ENCODE results near the gene MTARC1.

The MTARC1 gene

DNA sequence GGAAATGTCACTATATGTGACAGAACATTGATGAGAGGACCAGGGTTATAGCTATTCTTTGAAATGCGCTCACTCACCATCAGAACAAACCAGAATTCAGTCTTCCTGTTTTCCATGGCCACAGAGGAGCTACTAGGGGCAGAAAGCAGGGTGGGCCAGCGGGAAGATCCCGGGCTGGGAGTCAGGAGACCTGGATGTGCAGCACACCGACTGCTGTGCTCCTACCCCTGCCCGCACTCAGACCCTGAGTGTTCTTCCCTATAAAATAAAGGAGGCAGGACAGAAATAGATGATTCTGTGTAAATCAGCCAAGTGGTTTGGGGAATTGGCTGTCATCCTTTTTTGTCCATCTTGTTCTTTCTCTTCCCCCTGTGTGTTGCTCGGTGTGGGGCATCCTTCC lies 21.0 kb downstream of the MTARC1 start:
- no peak overlapping the region for H3K18ac ChIP-seq (ENCODE audit: low read length)
- H3K4me2 ChIP-seq (ENCODE audit: low read length): no peak overlapping the region
- no peak overlapping the region for H2BK120ac ChIP-seq (ENCODE audit: low read depth, low read length)
- no peak overlapping the region for H2BK5ac ChIP-seq (ENCODE audit: low read length)
- no peak overlapping the region for H3K4me3 ChIP-seq (ENCODE audit: low read length)
- no peaks in the 10 kb centered on the region for H3K27me3 ChIP-seq (ENCODE audit: insufficient read depth, low read length, poor library complexity)
- no peak overlapping the region for H4K8ac ChIP-seq (ENCODE audit: low read depth, low read length)
- no peak overlapping the region for H4K5ac ChIP-seq (ENCODE audit: low read length)
- no peaks in the 10 kb centered on the region for H3K79me1 ChIP-seq (ENCODE audit: low read length)
- no peak overlapping the region for H3K27ac ChIP-seq (ENCODE audit: low read depth, low read length)
- no peak overlapping the region for H2AK5ac ChIP-seq (ENCODE audit: low read length)
- no peak overlapping the region for H3K23ac ChIP-seq (ENCODE audit: low read length)
- H3K4ac ChIP-seq (ENCODE audit: low read depth, low read length): no peak overlapping the region
- WGBS (ENCODE audit: extremely low coverage, insufficient coverage, low lambda C conversion rate): no CpG with 5 or more reads among the region's 6 CpGs
- H3K36me3 ChIP-seq (ENCODE audit: control insufficient read depth, insufficient read depth, low read length): no peaks in the 10 kb centered on the region
- H3K79me2 ChIP-seq (ENCODE audit: control insufficient read depth, insufficient read depth, low read length): no peaks in the 10 kb centered on the region
- H2BK15ac ChIP-seq (replicated peaks; ENCODE audit: low read depth): no peak overlapping the region
- H3K56ac ChIP-seq (ENCODE audit: low read length): no peak overlapping the region
- no peaks in the 10 kb centered on the region for H3K4me1 ChIP-seq (ENCODE audit: control insufficient read depth, low read depth, low read length)
- no peak overlapping the region for H3K9ac ChIP-seq (ENCODE audit: low read length)
- no peak for DNase-seq

DNA sequence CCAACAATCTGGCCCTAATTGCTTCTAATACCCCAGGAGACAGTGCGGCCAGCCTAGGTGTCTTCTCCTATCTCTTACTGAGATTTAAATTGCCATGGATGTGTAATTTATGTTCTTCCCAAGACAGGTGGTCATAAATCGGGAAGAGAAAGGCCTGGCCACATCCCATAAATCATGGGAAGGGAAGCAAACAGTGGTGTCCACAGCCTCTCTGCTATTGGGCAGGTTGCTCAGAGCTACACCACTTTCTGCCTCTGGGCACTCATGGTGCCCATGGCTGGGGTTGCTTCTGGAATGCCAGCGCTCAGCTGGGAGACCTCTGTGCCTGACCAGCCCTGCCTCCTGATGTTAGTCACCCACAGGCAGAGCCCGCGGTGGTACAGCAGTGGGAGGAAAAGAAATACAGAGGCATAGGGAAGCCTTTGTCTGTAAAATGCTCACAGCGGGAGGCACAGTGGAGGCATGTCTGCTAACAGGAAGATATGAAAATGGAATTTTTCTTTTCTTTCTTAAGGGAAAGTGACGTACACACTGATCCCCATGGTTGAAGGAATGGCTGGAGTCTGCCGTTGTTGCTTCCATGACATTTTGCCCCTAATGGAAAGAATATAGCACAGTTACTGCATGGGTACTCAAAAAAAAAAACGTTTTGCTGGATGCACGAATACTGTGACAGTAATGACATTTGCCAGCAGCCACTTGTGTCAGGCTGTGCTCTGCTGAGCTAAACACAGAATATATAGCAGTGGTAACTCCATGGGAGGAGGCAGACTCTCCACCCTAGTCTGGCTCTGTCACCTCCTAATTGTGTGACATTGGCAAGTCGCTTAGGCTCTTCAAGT lies 21.9 kb downstream of the MTARC1 start:
- Histone ChIP-seq H3K79me2 (ENCODE audit: control insufficient read depth, insufficient read depth, low read length) (no peaks in the 10 kb centered on the region), H3K36me3 (ENCODE audit: control insufficient read depth, insufficient read depth, low read length) (no peaks in the 10 kb centered on the region), H2AK5ac (ENCODE audit: low read length) (no peak overlapping the region), H3K79me1 (ENCODE audit: low read length) (no peaks in the 10 kb centered on the region), H3K27ac (ENCODE audit: low read depth, low read length) (no peak overlapping the region), H3K9ac (ENCODE audit: low read length) (no peak overlapping the region), H3K18ac (ENCODE audit: low read length) (no peak overlapping the region), H3K4me1 (ENCODE audit: control insufficient read depth, low read depth, low read length) (no peaks in the 10 kb centered on the region), H3K23ac (ENCODE audit: low read length) (no peak overlapping the region), H2BK15ac (replicated peaks; ENCODE audit: low read depth) (no peak overlapping the region), H2BK5ac (ENCODE audit: low read length) (no peak overlapping the region), H2BK120ac (ENCODE audit: low read depth, low read length) (no peak overlapping the region), H3K4ac (ENCODE audit: low read depth, low read length) (no peak overlapping the region), H3K56ac (ENCODE audit: low read length) (no peak overlapping the region), H4K8ac (ENCODE audit: low read depth, low read length) (no peak overlapping the region), H3K4me2 (ENCODE audit: low read length) (no peak overlapping the region), H4K5ac (ENCODE audit: low read length) (no peak overlapping the region), H3K27me3 (ENCODE audit: insufficient read depth, low read length, poor library complexity) (no peaks in the 10 kb centered on the region), H3K4me3 (ENCODE audit: low read length) (no peak overlapping the region)
- no peak for DNase-seq
- no CpG with 5 or more reads among the region's 11 CpGs for WGBS (ENCODE audit: extremely low coverage, insufficient coverage, low lambda C conversion rate)

GRCh38 chr1:220809187-220809550 lies 22.5 kb downstream of the MTARC1 start:
- no peak overlapping the region for H2BK5ac ChIP-seq (ENCODE audit: low read length)
- no peak overlapping the region for H2AK5ac ChIP-seq (ENCODE audit: low read length)
- no peak overlapping the region for H2BK15ac ChIP-seq (replicated peaks; ENCODE audit: low read depth)
- no peaks in the 10 kb centered on the region for H3K36me3 ChIP-seq (ENCODE audit: control insufficient read depth, insufficient read depth, low read length)
- H3K56ac ChIP-seq (ENCODE audit: low read length): no peak overlapping the region
- no peaks in the 10 kb centered on the region for H3K79me2 ChIP-seq (ENCODE audit: control insufficient read depth, insufficient read depth, low read length)
- H3K4me2 ChIP-seq (ENCODE audit: low read length): no peak overlapping the region
- H3K27me3 ChIP-seq (ENCODE audit: insufficient read depth, low read length, poor library complexity): no peaks in the 10 kb centered on the region
- H3K4me1 ChIP-seq (ENCODE audit: control insufficient read depth, low read depth, low read length): no peaks in the 10 kb centered on the region
- H3K79me1 ChIP-seq (ENCODE audit: low read length): no peaks in the 10 kb centered on the region
- no peak overlapping the region for H3K4me3 ChIP-seq (ENCODE audit: low read length)
- no peak overlapping the region for H3K18ac ChIP-seq (ENCODE audit: low read length)
- no peak overlapping the region for H3K23ac ChIP-seq (ENCODE audit: low read length)
- H3K9ac ChIP-seq (ENCODE audit: low read length): no peak overlapping the region
- H4K5ac ChIP-seq (ENCODE audit: low read length): no peak overlapping the region
- DNase-seq: no peak
- no peak overlapping the region for H4K8ac ChIP-seq (ENCODE audit: low read depth, low read length)
- no peak overlapping the region for H3K4ac ChIP-seq (ENCODE audit: low read depth, low read length)
- no peak overlapping the region for H2BK120ac ChIP-seq (ENCODE audit: low read depth, low read length)
- no CpG with 5 or more reads among the region's 6 CpGs for WGBS (ENCODE audit: extremely low coverage, insufficient coverage, low lambda C conversion rate)
- H3K27ac ChIP-seq (ENCODE audit: low read depth, low read length): no peak overlapping the region

- H2AK5ac ChIP-seq (ENCODE audit: low read length): no peak overlapping the region
- no peak overlapping the region for H3K56ac ChIP-seq (ENCODE audit: low read length)
- no peaks in the 10 kb centered on the region for H3K4me1 ChIP-seq (ENCODE audit: control insufficient read depth, low read depth, low read length)
- H3K27me3 ChIP-seq (ENCODE audit: insufficient read depth, low read length, poor library complexity): no peaks in the 10 kb centered on the region
- H3K4ac ChIP-seq (ENCODE audit: low read depth, low read length): no peak overlapping the region
- no peak overlapping the region for H2BK5ac ChIP-seq (ENCODE audit: low read length)
- WGBS (ENCODE audit: extremely low coverage, insufficient coverage, low lambda C conversion rate): no CpG with 5 or more reads among the region's 8 CpGs
- H2BK15ac ChIP-seq (replicated peaks; ENCODE audit: low read depth): no peak overlapping the region
- H3K4me2 ChIP-seq (ENCODE audit: low read length): no peak overlapping the region
- no peak overlapping the region for H3K23ac ChIP-seq (ENCODE audit: low read length)
- H3K79me1 ChIP-seq (ENCODE audit: low read length): no peaks in the 10 kb centered on the region
- no peak overlapping the region for H3K4me3 ChIP-seq (ENCODE audit: low read length)
- no peaks in the 10 kb centered on the region for H3K79me2 ChIP-seq (ENCODE audit: control insufficient read depth, insufficient read depth, low read length)
- no peak overlapping the region for H3K27ac ChIP-seq (ENCODE audit: low read depth, low read length)
- H3K9ac ChIP-seq (ENCODE audit: low read length): no peak overlapping the region
- no peak overlapping the region for H2BK120ac ChIP-seq (ENCODE audit: low read depth, low read length)
- H3K36me3 ChIP-seq (ENCODE audit: control insufficient read depth, insufficient read depth, low read length): no peaks in the 10 kb centered on the region
- no peak for DNase-seq
- H3K18ac ChIP-seq (ENCODE audit: low read length): no peak overlapping the region
- no peak overlapping the region for H4K8ac ChIP-seq (ENCODE audit: low read depth, low read length)
- H4K5ac ChIP-seq (ENCODE audit: low read length): no peak overlapping the region
These were observed 23.0 kb downstream of the MTARC1 start for GRCh38 chr1:220809704-220810103.

GRCh38 chr1:220810179-220810653 lies 23.5 kb downstream of the MTARC1 start:
- no peak overlapping the region for H3K27ac ChIP-seq (ENCODE audit: low read depth, low read length)
- no peaks in the 10 kb centered on the region for H3K79me1 ChIP-seq (ENCODE audit: low read length)
- no peak overlapping the region for H3K18ac ChIP-seq (ENCODE audit: low read length)
- H3K9ac ChIP-seq (ENCODE audit: low read length): peak overlapping the region; percentile 54
- WGBS (ENCODE audit: extremely low coverage, insufficient coverage, low lambda C conversion rate): no CpG with 5 or more reads among the region's 20 CpGs
- H4K5ac ChIP-seq (ENCODE audit: low read length): no peak overlapping the region
- H2BK120ac ChIP-seq (ENCODE audit: low read depth, low read length): no peak overlapping the region
- H2BK15ac ChIP-seq (replicated peaks; ENCODE audit: low read depth): no peak overlapping the region
- no peak overlapping the region for H2BK5ac ChIP-seq (ENCODE audit: low read length)
- H3K4me1 ChIP-seq (ENCODE audit: control insufficient read depth, low read depth, low read length): no peaks in the 10 kb centered on the region
- no peak overlapping the region for H3K4ac ChIP-seq (ENCODE audit: low read depth, low read length)
- DNase-seq: peak; percentile 90
- peak overlapping the region; percentile 75 for H3K56ac ChIP-seq (ENCODE audit: low read length)
- no peak overlapping the region for H4K8ac ChIP-seq (ENCODE audit: low read depth, low read length)
- H2AK5ac ChIP-seq (ENCODE audit: low read length): no peak overlapping the region
- H3K4me2 ChIP-seq (ENCODE audit: low read length): peak overlapping the region; percentile 33
- no peak overlapping the region for H3K4me3 ChIP-seq (ENCODE audit: low read length)
- no peak overlapping the region for H3K23ac ChIP-seq (ENCODE audit: low read length)
- no peaks in the 10 kb centered on the region for H3K79me2 ChIP-seq (ENCODE audit: control insufficient read depth, insufficient read depth, low read length)
- H3K27me3 ChIP-seq (ENCODE audit: insufficient read depth, low read length, poor library complexity): no peaks in the 10 kb centered on the region
- no peaks in the 10 kb centered on the region for H3K36me3 ChIP-seq (ENCODE audit: control insufficient read depth, insufficient read depth, low read length)

GRCh38 chr1:220810963-220811362 lies 24.2 kb downstream of the MTARC1 start:
- no peak overlapping the region for H3K9ac ChIP-seq (ENCODE audit: low read length)
- H4K5ac ChIP-seq (ENCODE audit: low read length): no peak overlapping the region
- no peaks in the 10 kb centered on the region for H3K79me2 ChIP-seq (ENCODE audit: control insufficient read depth, insufficient read depth, low read length)

More at GRCh38 chr1:220810963-220811362, 24.2 kb downstream of the MTARC1 start:
- H3K18ac ChIP-seq (ENCODE audit: low read length): no peak overlapping the region
- H3K27me3 ChIP-seq (ENCODE audit: insufficient read depth, low read length, poor library complexity): no peaks in the 10 kb centered on the region
- no peak overlapping the region for H2BK120ac ChIP-seq (ENCODE audit: low read depth, low read length)
- no peak overlapping the region for H3K4ac ChIP-seq (ENCODE audit: low read depth, low read length)
- H3K27ac ChIP-seq (ENCODE audit: low read depth, low read length): no peak overlapping the region
- no peaks in the 10 kb centered on the region for H3K36me3 ChIP-seq (ENCODE audit: control insufficient read depth, insufficient read depth, low read length)
- no CpG with 5 or more reads among the region's 2 CpGs for WGBS (ENCODE audit: extremely low coverage, insufficient coverage, low lambda C conversion rate)
- no peak overlapping the region for H3K4me3 ChIP-seq (ENCODE audit: low read length)
- no peak overlapping the region for H2BK5ac ChIP-seq (ENCODE audit: low read length)
- no peaks in the 10 kb centered on the region for H3K79me1 ChIP-seq (ENCODE audit: low read length)
- no peak overlapping the region for H3K4me2 ChIP-seq (ENCODE audit: low read length)
- DNase-seq: peak; percentile 46
- no peak overlapping the region for H4K8ac ChIP-seq (ENCODE audit: low read depth, low read length)
- H2BK15ac ChIP-seq (replicated peaks; ENCODE audit: low read depth): no peak overlapping the region
- no peak overlapping the region for H3K23ac ChIP-seq (ENCODE audit: low read length)
- no peaks in the 10 kb centered on the region for H3K4me1 ChIP-seq (ENCODE audit: control insufficient read depth, low read depth, low read length)
- no peak overlapping the region for H3K56ac ChIP-seq (ENCODE audit: low read length)
- H2AK5ac ChIP-seq (ENCODE audit: low read length): no peak overlapping the region
